Epidermal melanocyte (primary cell): ENCODE measurements around the gene CAMTA1.

ENCODE experiments used
- DNase-seq: peaks from one replicate; pipeline ENCODE4 v3.0.0; 2011; ENCODE audit warnings: low spot score; ENCODE audit not compliant: insufficient read length

Gene CAMTA1

DNA sequence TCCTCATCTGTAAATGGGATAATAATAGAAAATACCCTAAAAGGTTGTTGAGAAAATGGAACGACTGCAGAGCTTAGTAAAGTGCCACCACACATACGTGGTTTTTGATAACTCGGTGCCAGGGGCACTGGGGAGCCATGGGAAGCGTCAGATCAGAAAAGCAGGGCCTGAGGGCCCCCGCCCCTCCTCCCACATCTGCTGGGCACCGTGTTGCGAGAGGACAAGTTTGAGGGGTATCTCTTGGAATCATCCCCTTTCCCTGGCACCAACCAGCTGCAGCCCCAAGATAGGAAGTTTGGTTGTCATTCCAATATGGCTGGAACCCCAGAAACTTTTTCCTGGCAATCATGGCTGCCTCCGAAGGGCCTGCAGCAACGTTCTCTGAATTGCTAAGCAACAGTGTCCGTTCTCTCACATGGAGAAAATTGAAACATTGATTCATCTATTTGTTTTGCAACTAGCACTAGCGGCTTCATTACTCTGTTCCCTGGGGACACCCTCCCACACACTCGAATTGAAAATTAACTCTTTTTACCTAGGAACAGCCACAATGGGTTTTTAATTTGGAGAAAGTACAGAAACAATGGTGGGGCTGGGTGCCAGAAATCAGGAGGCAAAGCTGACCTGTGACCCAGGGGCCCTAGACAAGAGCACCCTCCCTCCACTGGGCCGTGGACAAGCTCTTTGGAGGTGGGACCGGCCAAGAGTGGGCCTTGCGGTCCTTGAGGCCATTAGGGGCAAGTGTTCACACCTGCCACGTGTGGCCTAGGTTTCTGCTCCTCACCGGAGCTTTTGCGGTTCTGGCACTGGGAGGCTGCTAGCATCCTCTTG is 795.9 kb downstream of the CAMTA1 start:
- DNase-seq: no peak

DNA sequence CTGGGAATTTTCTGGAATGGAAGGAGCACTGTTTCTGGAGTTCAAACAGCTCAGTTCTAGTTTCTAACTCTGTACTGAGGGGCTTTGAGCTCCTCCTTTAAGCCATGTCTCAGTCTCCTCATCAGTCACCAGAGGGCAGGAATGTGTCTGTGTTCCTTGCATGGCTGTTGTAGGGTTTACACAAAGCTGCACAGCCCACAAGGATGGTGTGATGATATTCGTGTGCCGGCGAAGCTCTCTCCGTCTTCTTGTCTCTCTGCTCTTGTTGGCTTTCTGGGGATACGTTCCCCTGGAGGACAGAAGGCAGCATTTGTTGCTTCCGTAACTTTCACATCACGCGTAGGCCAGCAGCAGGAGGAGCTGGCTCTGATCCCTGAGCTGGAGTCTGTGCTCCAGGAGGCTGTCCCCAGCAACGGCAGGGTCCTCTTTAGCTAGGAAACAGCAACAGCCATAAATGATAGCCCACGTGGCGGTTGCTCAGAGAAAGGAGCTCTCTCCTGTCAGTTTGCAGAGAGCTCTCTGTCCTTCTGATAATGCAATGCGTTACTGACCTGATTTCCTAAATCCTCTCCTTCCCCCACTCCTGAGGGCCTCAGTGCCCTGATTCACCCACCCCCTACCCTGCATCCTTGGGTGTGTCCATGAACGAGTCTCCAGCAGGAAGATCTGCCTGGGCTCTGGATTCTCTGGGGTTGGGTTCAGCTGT is 796.7 kb downstream of the CAMTA1 start:
- DNase-seq: no peak

DNA sequence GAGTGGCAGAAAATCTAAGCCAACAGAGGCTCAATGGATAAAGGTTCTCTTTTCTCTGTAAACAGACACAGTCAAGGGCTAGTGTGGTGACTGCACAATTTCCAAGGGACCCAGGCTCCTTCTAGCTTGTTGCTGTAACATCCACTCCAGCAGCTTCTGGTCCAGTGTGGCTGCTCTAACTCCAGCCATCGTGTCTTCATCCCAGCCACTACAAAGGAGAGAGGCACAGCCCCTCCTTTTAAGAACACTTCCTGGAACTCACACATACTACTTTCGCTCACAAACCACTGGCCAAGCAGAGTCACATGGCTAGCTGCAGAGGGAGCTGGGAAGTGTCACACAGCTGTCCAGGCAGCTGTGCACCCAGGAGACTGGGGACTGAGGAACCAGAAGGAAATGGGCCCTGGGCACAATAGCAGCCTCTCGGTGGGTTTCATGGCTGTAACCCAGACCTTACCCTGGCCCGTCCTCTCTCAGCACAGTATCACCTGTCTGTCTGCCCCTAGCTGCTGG is 797.3 kb downstream of the CAMTA1 start:
- no peak for DNase-seq

GRCh38 chr1:7583291-7584096 is 798.2 kb downstream of the CAMTA1 start:
- no peak for DNase-seq

DNA sequence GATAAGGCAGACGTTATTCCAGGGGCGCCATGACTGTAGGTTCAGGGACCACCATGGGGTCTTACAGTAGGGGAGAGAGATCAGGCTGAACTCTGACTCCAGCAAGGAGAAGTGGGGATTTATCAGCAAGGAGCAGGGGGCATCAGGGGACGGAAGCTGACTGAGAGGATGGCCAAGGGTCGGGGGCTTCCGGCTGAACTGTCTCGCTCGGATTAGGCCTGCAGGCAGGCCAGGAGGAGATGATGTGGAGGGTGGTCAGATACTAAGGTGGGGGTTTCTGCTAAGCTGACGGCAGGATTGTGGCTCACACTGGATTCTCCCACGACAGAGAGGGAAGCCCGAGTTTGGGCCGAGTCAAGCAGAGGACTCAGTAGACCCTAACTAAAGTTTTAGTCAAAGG is 798.9 kb downstream of the CAMTA1 start:
- DNase-seq: no peak

- DNase-seq: no peak
Observed at GRCh38 chr1:7584643-7585042, 799.4 kb downstream of the CAMTA1 start.

- DNase-seq: no peak
Observed at GRCh38 chr1:7585216-7585907, 800.1 kb downstream of the CAMTA1 start.

GRCh38 chr1:7586031-7586941 is 801.0 kb downstream of the CAMTA1 start:
- DNase-seq: no peak

DNA sequence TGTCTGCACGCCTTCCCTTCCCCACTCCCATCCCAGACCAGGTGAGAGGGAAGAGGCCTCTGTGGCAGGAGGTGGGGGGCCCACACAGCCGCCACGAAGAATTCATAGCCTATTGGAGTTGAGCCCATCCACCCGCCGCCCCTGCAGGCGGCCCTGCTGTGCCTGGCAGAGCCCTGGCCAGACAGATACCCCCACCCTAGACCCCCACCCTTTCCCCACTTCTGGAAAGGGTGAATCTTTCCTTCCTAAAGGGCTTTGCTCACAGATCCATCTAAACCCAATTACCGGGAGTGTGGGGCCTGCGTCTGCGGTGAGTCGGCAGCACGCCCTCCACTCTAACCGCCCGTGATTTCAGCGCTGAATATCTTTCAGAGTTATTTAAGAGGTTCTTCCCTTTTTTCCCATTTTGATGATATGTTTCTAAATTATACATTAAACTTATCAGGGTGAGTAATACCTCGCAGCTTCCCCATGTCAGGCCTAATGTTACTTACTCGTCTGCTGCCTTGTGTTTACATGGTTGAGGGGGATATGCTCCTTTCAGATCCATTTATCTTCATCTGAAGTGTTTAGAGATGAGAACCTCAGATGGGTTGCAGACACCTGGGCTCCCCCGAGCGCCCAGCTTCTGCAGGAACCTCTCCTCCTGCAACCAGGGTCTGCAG is 802.0 kb downstream of the CAMTA1 start:
- no peak for DNase-seq

GRCh38 chr1:7587773-7588456 is 802.7 kb downstream of the CAMTA1 start:
- DNase-seq: no peak

- no peak for DNase-seq
Observed at GRCh38 chr1:7588457-7588827, 803.2 kb downstream of the CAMTA1 start.

- DNase-seq: no peak
Observed at GRCh38 chr1:7589080-7589735, 804.0 kb downstream of the CAMTA1 start.

DNA sequence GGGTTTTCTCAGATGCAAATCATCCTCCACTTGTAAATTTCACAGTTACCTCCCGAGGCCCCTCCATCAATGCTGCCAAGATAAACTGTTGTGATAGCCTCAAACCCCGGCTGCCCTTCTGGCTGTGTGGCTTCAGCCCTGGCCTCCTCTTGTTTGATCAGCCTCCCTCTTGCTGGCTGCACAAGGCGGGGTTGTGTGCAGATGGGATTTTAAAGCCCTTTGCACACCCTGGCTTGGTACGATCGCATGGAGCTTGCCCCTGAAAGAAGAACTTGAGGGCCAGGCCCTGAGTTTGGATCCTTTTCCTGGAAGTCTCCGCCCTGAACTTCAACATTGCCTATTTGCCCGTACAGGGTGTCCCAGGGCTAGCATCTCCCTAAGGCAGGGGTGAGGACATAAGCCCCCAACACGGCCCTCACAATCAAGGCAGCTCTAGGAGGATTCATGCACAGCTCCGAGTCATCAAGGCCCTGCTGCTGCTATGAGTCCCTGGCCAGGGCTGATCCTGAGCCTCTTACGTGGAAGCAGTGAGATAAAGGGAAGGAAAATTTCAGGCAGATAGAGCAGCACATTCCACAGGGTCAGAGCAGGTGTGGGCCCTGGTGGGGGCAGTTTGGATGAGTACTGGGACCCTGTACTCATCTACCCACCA is 804.6 kb downstream of the CAMTA1 start:
- no peak for DNase-seq

DNA sequence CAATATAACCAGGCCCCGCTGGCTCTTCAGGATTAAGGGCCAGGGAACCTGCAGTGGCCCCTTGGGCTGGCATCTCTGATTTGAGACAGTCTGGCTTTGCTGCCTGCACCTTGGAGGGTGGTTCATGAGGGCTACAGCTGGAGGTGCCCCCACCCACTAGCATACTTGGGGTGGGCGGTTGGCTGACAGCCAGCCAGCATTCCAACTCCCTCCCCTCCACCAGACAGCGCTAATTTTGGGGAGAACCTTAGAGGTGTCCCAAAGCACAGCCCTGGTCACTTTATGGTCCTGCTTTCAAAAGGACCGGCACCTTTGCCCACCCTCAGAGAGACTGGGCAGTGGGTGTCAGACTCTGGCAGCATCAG is 805.2 kb downstream of the CAMTA1 start:
- DNase-seq: no peak

DNA sequence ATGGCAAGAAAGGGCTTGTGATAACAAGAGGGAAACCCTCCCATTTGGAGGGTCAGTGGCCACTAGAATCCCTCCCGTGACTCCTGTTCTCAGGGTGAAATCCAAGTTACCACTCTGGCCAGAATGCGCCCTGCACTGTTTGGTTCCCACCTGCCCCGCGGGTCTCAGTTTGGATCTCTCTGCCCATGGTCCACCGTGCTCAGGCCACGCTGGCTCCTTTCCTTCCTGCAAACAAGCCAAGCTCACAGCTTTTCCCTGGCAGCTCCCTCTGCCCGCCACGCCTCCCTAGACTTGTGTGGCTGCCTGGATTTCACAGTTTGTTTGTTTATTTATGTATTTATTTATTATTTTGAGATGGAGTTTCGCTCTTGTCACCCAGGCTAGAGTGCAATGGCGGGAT is 806.3 kb downstream of the CAMTA1 start:
- DNase-seq: no peak

- DNase-seq: no peak
Observed at GRCh38 chr1:7592120-7592798, 807.0 kb downstream of the CAMTA1 start.

GRCh38 chr1:7594002-7594713 is 808.9 kb downstream of the CAMTA1 start:
- peak; percentile 49 for DNase-seq
